Measurements from ENCODE around the gene MUS81. TPM values are rescaled to one million over a fixed set of nuclear protein-coding genes. Genes with fewer than 3 reads are reported as not detected.
A peak's percentile ranks its signal among the peaks of the same experiment; 100 is the strongest.

Gene MUS81
- total RNA-seq, 1 experiment from 2014 or later = 74.6 TPM

DNA sequence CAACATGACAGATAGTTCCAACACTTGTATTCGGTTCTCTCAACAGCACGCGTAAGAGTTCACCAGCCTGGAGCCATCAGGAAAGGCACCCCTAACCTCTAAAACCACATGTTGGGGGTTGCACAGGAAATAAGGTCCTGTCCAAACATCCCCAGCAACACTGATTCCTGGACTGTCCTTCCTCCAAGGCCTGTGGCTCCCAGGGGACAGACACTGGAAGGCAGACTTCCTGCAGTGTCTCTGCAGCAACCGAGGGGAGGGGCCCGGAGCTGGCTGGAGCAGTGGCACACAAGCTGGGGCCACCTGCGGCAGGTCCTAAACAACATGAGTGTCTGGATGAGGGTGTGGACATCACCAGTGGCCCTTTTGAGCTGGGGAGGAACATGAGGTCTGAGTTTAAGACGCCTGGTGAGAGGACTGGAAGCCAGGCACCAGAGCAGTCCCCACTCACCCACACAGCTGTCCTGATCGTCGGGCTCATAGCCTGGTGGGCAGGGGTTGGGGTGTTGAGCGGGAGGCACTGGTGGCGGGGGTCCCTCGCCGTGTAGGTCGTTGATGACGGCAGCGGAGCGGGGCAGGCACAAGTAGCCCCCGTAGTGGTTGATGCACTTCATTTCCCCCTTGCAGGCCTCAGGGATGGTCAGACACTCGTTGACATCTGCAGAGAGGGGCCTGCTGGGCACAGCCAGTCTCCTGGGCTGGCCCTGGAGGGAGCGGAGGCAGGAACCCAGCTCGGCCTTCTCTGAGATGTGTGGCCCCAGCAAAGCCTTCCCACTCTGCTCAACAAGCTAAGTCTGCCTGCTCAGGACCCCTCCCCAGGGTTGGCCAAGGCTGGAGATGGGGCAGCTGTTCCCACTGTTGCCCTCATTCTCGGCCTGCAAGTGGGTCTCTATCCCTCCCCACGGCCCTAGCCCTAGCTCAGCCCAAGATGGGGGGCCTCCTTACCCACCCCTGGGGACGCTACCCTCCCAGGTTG is 10.8 kb downstream of the MUS81 start:
- POLR2A ChIA-PET = interaction anchor here (0.5 to 1.9 kb wide), 4 partner anchors 11 to 1110 kb away, joined by 3 to 10 read pairs (median 4); partner anchors contain the start of genes KAT5 and MUS81
- no peaks in the 10 kb centered on the region for H3K27me3 Mint-ChIP-seq (ENCODE audit: insufficient read depth, unreplicated experiment)
- H3K9me3 Mint-ChIP-seq (ENCODE audit: unreplicated experiment) = no peaks in the 10 kb centered on the region
- no peaks in the 10 kb centered on the region for H3K9me3 ChIP-seq
- no peak overlapping the region for H3K4me3 ChIP-seq (ENCODE audit: low read depth, low read length)
- peaks cover 6% of the 10 kb centered on the region for H3K4me1 Mint-ChIP-seq (ENCODE audit: low read depth, unreplicated experiment)
- no TSS peak for BruUV-seq (replicated peaks)
- peak overlapping the region; percentile 9 for H3K27ac Mint-ChIP-seq (ENCODE audit: unreplicated experiment)
- peaks cover 30% of the 10 kb centered on the region for H3K36me3 Mint-ChIP-seq (ENCODE audit: insufficient read depth, unreplicated experiment)
- H3K4me3 Mint-ChIP-seq (ENCODE audit: unreplicated experiment) = no peak overlapping the region
- TF ChIP-seq, protein P1, sequence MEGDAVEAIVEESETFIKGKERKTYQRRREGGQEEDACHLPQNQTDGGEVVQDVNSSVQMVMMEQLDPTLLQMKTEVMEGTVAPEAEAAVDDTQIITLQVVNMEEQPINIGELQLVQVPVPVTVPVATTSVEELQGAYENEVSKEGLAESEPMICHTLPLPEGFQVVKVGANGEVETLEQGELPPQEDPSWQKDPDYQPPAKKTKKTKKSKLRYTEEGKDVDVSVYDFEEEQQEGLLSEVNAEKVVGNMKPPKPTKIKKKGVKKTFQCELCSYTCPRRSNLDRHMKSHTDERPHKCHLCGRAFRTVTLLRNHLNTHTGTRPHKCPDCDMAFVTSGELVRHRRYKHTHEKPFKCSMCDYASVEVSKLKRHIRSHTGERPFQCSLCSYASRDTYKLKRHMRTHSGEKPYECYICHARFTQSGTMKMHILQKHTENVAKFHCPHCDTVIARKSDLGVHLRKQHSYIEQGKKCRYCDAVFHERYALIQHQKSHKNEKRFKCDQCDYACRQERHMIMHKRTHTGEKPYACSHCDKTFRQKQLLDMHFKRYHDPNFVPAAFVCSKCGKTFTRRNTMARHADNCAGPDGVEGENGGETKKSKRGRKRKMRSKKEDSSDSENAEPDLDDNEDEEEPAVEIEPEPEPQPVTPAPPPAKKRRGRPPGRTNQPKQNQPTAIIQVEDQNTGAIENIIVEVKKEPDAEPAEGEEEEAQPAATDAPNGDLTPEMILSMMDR (IDR thresholded peaks at IDR 0.05; ENCODE audit: insufficient read depth in 1 of 2, low read depth in 1 of 2, low read length in 1 of 2, severe bottlenecking in 1 of 2, unreplicated experiment in 1 of 2) = no peak
- H3K4me1 ChIP-seq = 0 out of 2 replicates have a peak, but pooled peaks cover 3% of the 10 kb centered on the region
- CTCF ChIA-PET = interaction anchor here (0.6 to 4.3 kb wide), 4 partner anchors 11 to 151 kb away, joined by 3 to 39 read pairs (median 22); partner anchors contain the start of genes FIBP, MUS81 and RNASEH2C
- no peak for DNase-seq
- H3K27me3 ChIP-seq (replicated peaks; ENCODE audit: control insufficient read depth, insufficient read depth, low read length) = no peaks in the 10 kb centered on the region
- no peaks in the 10 kb centered on the region for H3K36me3 ChIP-seq (ENCODE audit: control insufficient read depth, insufficient read depth, low read length)
- intact Hi-C loops (cut with micrococcal nuclease; ENCODE audit: unreplicated experiment) = no loop called here

DNA sequence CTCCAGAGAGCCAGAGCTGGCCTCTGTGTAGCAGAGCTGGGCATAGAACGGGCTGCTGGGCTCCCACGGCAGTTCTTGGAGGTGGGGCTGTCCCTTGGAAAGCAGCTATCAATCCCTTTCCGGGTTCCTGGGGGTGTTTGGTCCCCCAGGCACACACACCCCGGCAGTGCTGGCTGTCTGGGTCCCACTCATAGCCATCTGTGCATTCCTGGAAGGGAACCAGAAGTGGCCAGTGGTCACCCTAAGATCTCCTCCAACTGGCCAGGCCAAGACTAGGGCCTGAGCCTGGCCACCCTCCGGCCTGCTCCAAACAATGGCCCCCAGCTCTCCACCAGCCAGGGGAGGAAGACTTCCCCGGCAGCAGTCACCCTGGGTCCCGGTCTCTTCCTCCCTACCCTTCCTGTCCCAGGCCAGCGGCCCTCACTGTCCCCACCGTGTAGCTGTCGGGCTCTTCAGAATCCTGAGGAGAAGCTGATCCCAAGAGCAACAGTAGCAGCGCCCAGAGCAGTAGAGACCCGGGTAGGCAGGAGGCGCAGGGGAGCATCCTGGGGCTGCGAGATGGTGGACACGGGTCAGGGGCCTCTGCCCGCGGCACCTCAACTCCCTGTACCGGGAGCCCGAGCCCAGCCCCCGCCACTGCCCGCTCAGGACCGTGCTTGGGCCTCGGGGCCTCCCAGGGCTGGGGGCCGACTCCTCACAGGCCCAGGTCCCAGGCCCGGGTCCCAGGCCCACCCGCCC is 11.7 kb downstream of the MUS81 start:
- H3K27me3 ChIP-seq (replicated peaks; ENCODE audit: control insufficient read depth, insufficient read depth, low read length) = no peaks in the 10 kb centered on the region
- BruUV-seq (replicated peaks) = no TSS peak
- Mint-ChIP-seq H3K4me1 (ENCODE audit: low read depth, unreplicated experiment) (peaks cover 6% of the 10 kb centered on the region), H3K4me3 (ENCODE audit: unreplicated experiment) (peak overlapping the region; percentile 29), H3K9me3 (ENCODE audit: unreplicated experiment) (no peaks in the 10 kb centered on the region), H3K27ac (ENCODE audit: unreplicated experiment) (peak overlapping the region; percentile 9), H3K27me3 (ENCODE audit: insufficient read depth, unreplicated experiment) (no peaks in the 10 kb centered on the region), H3K36me3 (ENCODE audit: insufficient read depth, unreplicated experiment) (peaks cover 30% of the 10 kb centered on the region)
- no peaks in the 10 kb centered on the region for H3K9me3 ChIP-seq
- TF ChIP-seq, protein P1 (IDR thresholded peaks at IDR 0.05; ENCODE audit: insufficient read depth in 1 of 2, low read depth in 1 of 2, low read length in 1 of 2, severe bottlenecking in 1 of 2, unreplicated experiment in 1 of 2) = no peak
- no peak overlapping the region for H3K4me3 ChIP-seq (ENCODE audit: low read depth, low read length)
- H3K36me3 ChIP-seq (ENCODE audit: control insufficient read depth, insufficient read depth, low read length) = no peaks in the 10 kb centered on the region
- POLR2A ChIA-PET = interaction anchor here (0.6 to 1.9 kb wide), 2 partner anchors 12 to 30 kb away, joined by 4 to 10 read pairs; partner anchors contain the start of gene MUS81
- CTCF ChIA-PET = interaction anchor here (0.6 to 4.3 kb wide), 4 partner anchors 12 to 152 kb away, joined by 3 to 39 read pairs (median 22); partner anchors contain the start of genes FIBP, MUS81 and RNASEH2C
- intact Hi-C loops (cut with micrococcal nuclease; ENCODE audit: unreplicated experiment) = no loop called here
- DNase-seq = no peak
- H3K4me1 ChIP-seq = 0 out of 2 replicates have a peak, but pooled peaks cover 3% of the 10 kb centered on the region
